H54 (cell line): ENCODE measurements around the gene MTX1.
A peak's percentile ranks its signal among the peaks of the same experiment; 100 is the strongest.

Experiments
- DNase-seq: peaks from one replicate; pipeline ENCODE4 v3.0.0; 2011; ENCODE audit warnings: low spot score, mixed read lengths; ENCODE audit not compliant: insufficient read length
- FAIRE-seq: peaks from 3 replicates; lab custom pipeline; 2011; peaks lifted over from hg19 to GRCh38; lab: Jason Lieb, UNC
- POLR2A ChIP-seq: IDR thresholded peaks from 2 replicates; pipeline ENCODE4 v1.6.1; 2011; ENCODE audit warnings: low read depth, mild to moderate bottlenecking, low read length

MTX1 gene

GRCh38 chr1:155170101-155170785, 38.3 kb upstream of the MTX1 start:
- no peak for FAIRE-seq
- TF ChIP-seq POLR2A: no peak
- no peak for DNase-seq

GRCh38 chr1:155170806-155171205, 37.7 kb upstream of the MTX1 start:
- TF ChIP-seq POLR2A: no peak
- DNase-seq (no peak), FAIRE-seq (no peak)

- TF ChIP-seq POLR2A: no peak
- FAIRE-seq: no peak
- DNase-seq: no peak
These were observed 36.4 kb upstream of the MTX1 start for GRCh38 chr1:155171836-155172731.

- TF ChIP-seq POLR2A: peak; percentile 87
- peak; percentile 97 for DNase-seq
- no peak for FAIRE-seq
These were observed 35.6 kb upstream of the MTX1 start, which contains the start of gene KRTCAP2 for GRCh38 chr1:155172732-155173477. Gene KRTCAP2, minus strand, starts transcription at chr1:155173304. Its CDS starts 80 bp downstream, at chr1:155173224.

GRCh38 chr1:155173478-155174323, 34.8 kb upstream of the MTX1 start, which contains the start of gene TRIM46:
Gene TRIM46, plus strand, starts transcription at chr1:155173849. Its CDS starts 118 bp downstream, at chr1:155173967.
- FAIRE-seq (no peak), DNase-seq (peak; percentile 70)

GRCh38 chr1:155174324-155175280, 33.9 kb upstream of the MTX1 start:
- FAIRE-seq: no peak

More at GRCh38 chr1:155173478-155174323, 34.8 kb upstream of the MTX1 start, which contains the start of gene TRIM46:
- TF ChIP-seq POLR2A: no peak

GRCh38 chr1:155175281-155175926, 33.1 kb upstream of the MTX1 start:
- no peak for TF ChIP-seq POLR2A
- no peak for DNase-seq
- FAIRE-seq: no peak

More at GRCh38 chr1:155174324-155175280, 33.9 kb upstream of the MTX1 start:
- no peak for TF ChIP-seq POLR2A
- no peak for DNase-seq

GRCh38 chr1:155175927-155176371, 32.5 kb upstream of the MTX1 start:
- no peak for DNase-seq

GRCh38 chr1:155176544-155177071, 31.9 kb upstream of the MTX1 start:
- FAIRE-seq (peak; percentile 36), DNase-seq (peak; percentile 95)
- TF ChIP-seq POLR2A: peak; percentile 45; the same call in 1 of the 2 replicates

More at GRCh38 chr1:155175927-155176371, 32.5 kb upstream of the MTX1 start:
- no peak for FAIRE-seq
- no peak for TF ChIP-seq POLR2A

GRCh38 chr1:155177192-155177917, 31.1 kb upstream of the MTX1 start:
- DNase-seq: no peak
- FAIRE-seq: no peak
- TF ChIP-seq POLR2A: no peak
